C1 segment of cervical spinal cord (tissue), 14 donors: Measurements from ENCODE around the gene SLC44A4.
"Not testable (repeated sequence)": the region's sequence is repeated elsewhere in the genome, so short reads cannot be mapped to it uniquely, and the experiment has no call there.

Experiments used
- DNase-seq, 14 donors: peaks; one replicate each; lab custom pipeline; 2025; lab: John Stamatoyannopoulos, UW

SLC44A4 gene

DNA sequence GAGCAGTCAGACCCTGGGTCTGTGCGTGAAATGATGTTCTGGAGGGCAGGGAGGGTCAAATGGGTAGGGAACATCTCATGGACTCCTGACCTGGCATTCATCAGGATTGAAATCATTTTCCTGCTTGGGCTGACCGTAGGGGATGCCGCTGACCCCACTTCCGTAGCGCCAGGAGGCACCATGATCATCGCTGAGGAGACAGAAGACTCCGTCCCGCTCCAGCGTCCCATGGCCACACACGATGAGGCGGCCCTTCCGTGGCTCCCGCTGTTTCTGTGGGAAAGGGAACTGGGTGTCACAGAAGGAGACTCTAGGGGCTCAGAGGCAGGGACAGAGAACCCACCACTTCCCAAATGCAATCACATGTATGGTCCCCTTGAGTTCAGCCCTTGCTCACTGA is 18.4 kb downstream of the SLC44A4 start:
- no peak for DNase-seq

- DNase-seq, result no peak
Observed at GRCh38 chr6:31859923-31860322, 18.9 kb downstream of the SLC44A4 start.

DNA sequence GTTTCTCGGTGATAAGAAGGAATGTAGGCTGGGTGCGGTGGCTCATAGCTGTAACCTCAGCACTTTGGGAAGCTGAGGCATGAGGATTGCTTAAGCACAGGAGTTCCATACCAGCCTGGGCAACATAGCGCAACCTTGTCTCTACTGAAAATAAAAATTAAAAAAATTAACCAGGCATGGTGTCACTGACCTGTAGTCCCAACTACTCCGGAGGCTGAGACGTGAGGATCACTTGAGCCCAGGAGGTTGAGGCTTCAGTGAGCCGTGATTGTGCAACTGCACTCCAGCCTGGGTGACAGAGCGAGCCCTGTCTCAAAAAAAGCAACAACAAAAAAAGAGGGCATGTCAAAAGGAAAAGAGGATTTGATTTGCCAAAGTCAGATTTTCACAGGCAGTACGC is 20.1 kb downstream of the SLC44A4 start:
- no peak for DNase-seq

DNA sequence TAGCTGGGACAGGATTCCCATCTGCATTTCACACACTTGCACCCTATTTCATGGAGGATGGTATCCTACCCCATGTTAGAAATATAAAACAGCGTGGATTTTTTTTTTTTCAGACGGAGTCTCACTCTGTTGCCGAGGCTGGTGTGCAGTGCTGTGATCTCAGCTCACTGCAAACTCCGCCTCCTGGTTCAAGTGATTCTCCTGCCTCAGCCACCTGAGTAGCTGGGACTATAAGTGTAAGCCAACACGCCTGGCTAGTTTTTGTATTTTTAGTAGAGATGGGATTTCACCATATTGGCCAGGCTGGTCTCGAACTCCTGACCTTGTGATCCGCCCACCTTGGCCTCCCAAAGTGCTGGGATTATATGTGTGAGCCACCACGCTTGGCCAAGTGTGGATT is 21.0 kb downstream of the SLC44A4 start:
- DNase-seq, result not testable (repeated sequence)

DNA sequence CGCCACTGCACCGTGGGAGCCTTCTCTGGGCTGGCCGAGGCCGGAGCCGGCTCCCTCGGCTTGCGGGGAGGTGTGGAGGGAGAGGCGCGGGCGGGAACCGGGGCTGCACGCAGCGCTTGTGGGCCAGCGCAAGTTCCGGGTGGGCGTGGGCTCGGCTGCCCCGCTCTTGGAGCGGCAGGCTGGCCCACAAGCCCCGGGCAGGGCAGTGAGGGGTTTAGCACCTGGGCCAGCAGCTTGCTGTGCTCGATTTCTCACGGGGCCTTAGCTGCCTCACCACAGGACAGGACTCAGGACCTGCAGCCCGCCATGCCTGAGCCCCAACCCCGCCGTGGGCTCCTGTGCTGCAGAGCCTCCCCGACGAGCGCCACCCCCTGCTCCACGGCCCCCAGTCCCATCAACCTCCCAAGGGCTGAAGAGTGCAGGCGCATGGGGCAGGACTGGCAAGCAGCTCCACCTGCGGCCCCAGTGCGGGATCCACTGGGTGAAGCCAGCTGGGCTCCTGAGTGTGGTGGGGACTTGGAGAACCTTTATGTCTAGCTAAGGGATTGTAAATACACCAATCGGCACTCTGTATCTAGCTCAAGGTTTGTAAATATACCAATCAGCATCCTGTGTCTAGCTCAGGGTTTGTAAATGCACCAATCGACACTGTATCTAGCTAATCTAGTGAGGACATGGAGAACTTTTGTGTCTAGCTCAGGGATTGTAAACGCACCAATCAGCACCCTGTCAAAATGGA is 26.6 kb downstream of the SLC44A4 start:
- DNase-seq, result not testable (repeated sequence)

DNA sequence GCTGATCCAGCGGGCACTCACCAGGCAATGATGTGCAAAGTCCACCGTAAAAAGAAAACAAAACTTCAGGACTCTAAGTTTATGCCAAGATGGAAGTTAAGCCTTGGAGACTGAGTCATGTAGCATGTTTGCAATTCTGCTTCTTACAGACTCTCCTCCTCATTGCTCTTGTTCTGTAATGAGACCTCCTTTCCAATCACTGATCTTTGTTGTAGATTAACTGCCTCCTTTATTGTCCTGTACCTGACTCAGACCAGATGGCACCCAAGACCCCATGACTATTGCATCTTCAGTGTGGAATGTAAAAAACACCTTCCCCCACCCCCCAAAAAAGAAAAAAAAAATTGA is 27.3 kb downstream of the SLC44A4 start:
- no peak for DNase-seq

DNA sequence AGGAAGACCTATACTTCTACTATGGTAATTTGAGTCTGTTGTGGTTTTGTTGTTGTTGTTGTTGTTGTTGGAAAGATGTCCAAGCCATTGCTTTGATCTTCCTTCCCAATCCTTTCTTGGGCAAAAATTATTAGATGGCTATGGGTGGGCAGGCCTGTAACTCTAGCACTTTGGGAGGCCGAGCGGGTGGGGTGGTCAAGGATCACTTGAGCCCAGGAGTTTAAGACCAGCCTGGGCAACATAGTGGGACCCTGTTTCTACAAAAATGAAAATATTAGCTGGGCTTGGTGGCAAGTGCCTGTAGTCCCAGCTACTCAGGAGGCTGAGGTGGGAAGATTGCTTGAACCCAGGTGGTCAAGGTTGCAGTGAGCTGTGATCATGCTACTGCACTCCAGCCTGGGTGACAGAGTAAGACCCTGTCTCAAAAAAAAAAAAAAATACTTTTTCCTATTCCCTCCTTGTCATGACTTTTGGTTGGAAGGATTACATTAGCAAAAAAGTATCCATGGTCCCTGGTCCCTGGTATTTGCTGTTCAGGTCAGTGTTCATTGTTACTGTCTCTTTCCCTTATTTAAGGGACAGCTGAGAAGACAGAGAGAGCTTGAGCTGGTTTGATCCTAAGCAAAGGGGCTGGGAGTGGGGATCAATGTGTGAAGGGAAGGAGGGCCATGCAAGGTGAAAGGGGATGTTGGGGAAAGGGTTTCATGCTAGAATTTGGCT is 27.9 kb downstream of the SLC44A4 start:
- DNase-seq, result no peak

- no peak for DNase-seq
Observed at GRCh38 chr6:31847276-31847978, 31.4 kb downstream of the SLC44A4 start.

GRCh38 chr6:31844507-31844906 is 34.3 kb downstream of the SLC44A4 start:
- no peak for DNase-seq

GRCh38 chr6:31842053-31842452 is 36.7 kb downstream of the SLC44A4 start:
- DNase-seq, result no peak

GRCh38 chr6:31839779-31840126 is 39.0 kb downstream of the SLC44A4 start:
- not testable (repeated sequence) for DNase-seq

GRCh38 chr6:31838968-31839367 is 39.8 kb downstream of the SLC44A4 start:
- DNase-seq, result no peak

GRCh38 chr6:31838114-31838553 is 40.7 kb downstream of the SLC44A4 start:
- not testable (repeated sequence) for DNase-seq

DNA sequence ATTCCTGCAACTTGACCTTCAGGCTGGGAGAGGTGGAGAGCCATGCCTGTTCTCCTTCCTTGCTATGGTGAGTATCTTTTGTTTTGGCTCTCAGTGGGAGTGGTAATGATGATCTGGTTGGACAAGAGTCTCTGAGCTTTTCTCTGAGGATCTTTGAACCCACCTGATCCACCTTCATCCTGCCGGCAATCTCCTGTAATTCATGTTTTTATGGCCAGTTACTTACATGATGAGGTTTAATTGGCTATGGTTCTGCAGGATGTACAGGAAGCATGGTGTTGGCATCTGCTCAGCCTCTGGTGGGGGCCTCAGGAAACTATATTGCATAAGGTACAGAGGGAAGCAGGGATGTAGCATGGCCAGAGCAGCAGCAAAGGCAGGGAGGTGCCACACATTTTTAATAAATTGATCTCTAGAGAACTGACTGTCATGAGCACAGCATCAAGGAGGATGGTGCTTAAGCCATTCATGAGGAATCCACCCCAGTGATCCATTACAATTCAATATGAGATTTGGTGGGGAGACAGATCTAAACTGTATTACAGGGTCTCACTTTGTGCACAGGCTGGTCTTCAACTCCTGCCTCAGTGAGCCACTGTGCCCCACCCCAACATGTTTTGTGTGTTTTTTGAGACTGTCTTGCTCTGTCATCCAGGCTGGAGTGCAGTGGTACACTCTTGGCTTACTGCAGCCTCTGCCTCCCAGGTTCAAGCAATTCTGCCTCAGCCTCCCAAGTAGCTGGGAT is 41.3 kb downstream of the SLC44A4 start:
- no peak for DNase-seq

DNA sequence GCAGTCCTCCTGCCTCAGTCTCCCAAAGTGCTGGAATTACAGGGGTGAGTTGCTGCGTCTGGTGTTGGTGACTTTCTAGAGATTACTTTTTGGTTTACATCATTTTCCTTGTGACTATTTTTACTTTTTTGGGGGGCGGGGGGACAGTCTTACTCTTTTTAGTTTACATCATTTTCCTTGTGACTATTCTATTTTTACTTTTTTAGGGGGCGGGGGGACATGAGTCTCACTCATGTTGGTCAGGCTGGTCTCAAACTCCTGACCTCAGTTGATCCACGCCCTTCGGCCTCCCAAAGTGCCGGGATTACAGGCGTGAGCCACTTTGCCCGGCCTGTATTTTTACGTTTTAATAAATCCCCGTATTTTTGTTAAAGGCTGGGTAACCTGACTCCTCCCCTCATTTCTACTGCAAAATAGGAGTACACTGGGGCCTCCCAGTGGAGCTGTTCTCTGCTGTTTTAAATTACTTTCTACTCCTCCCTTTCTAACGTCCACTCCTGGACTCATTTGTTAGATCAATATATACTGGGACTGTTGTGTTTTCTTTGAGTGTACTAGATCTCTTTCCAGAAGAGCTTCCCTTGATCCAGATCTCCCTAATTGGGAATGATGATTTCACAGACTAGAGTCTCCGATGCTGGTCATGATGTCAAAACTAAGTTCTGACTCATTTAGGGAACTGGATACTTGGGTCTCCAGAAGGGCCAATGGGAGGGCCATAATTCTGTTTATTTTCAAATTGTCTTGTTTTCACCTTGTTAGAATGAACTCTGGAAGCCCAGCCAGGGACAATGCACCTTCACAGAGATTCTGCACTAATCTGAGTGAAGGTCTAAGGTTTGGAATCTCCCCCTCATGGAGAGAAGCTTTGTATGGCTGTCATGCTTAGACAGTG is 42.1 kb downstream of the SLC44A4 start:
- DNase-seq, result no peak

DNA sequence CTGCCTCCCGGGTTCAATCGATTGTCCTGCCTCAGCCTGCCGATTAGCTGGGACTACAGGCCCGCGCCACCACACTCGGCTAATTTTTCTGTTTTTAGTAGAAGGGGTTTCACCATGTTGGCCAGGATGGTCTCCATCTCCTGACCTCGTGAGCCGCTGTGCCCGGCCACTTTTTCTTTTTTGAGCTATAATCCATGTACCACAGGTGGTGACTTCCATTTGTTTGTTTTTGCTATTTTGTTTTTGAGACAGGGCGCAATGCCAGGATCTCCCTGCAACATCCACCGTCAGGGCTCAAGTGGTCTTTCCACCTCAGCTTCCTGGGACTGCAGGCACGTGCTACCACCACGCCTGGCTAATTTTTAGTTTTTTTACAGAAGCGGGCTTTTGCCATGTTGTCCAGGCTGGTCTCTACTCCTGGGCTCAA is 42.7 kb downstream of the SLC44A4 start:
- no peak for DNase-seq

DNA sequence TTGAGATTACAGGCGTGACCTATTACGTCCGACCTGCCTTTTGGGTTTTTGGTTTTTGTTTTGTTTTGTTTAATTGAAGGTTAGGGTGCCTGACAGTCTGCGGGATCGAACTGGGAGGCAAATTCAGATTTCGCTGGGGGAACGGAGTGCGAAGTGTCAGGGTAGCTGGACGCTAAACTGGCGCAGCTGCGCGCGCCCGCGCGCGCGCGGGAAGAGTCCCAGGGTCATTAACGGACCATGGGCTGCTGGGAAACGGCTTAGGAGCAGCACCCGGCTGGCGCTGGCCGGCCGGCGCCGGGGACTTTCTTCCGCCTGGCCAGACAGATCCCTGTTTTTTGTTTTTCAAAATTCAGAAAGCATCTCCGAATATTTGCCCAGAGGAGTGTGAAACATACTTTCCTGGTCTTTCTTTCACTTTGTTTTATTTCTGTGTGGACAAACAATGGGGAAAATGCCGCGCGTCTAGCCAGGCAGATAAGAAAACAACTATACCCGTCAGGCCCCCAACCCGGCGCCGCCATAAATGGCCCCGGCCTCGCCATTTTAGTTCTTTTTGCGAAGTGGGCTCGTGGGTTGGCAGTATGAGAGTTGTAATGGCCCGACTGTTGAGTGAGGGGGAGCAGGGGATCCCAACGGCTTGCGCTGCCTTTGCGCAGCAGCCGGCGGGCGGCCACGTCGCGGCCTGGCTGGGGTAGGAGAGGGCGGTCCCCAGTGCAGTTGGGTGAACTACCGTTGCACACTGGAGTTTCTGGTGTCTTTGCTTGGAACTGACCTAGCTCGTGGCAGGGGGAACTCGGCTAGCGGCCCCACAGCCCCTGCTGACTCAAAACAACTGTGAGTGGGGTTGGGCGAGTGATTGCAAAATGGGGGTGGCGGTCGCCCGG is 44.2 kb downstream of the SLC44A4 start:
- DNase-seq, result peak; percentile 42 to 94 (median 87)

GRCh38 chr6:31831350-31832215 is 47.2 kb downstream of the SLC44A4 start:
- DNase-seq, result no peak

DNA sequence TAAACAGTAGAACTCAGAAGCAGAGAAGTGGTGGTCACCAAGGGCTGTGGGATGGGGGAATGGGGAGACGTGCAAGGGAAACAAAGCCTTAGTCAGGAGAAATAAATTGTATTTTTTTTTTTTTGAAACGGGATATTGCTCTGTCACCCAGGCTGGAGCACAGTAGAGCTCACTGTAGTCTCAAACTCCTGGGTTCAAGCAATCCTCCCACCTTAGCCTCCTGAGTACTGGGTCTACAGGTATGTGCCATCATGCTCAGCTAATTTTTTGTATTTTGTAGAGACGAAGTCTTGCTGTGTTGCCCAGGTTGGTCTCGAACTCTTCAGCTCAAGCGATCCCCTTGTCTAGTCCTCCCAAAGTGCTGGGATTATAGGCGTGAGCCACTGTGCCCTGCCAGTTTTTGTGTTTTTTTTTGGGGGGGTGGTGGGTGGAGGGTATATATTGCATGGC is 47.9 kb downstream of the SLC44A4 start:
- DNase-seq, result peak in 1 of 14 donors; percentile 65
